Measurements from ENCODE around the gene CLDN9. TPM values are rescaled to one million over a fixed set of nuclear protein-coding genes. Genes with fewer than 3 reads are reported as not detected.

Gene CLDN9
- total RNA-seq, 4 donors from 2014 or later, result not detected

GRCh38 chr16:3038256-3038655, 25.5 kb downstream of the CLDN9 start:
- Histone ChIP-seq H3K4me1 (peaks cover 0 to 49% (median 6%) of the 10 kb centered on the region in 3 donors), H3K9me3 (no peaks in the 10 kb centered on the region), H3K27me3 (peaks cover 0 to 100% (median 14%) of the 10 kb centered on the region in 4 donors), H3K4me3 (no peak overlapping the region), H3K27ac (peak overlapping the region in 2 of 4 donors; percentile 46 to 63), H3K36me3 (peaks cover 0 to 8% (median 0%) of the 10 kb centered on the region in 3 donors)
- DNase-seq, result no peak
- 16 to 38% methylated on average over 1 to 9 of the region's 11 CpGs for WGBS, 2 donors
- intact Hi-C loops (cut with DNase I), result no loop called here
- TF ChIP-seq, protein P1, sequence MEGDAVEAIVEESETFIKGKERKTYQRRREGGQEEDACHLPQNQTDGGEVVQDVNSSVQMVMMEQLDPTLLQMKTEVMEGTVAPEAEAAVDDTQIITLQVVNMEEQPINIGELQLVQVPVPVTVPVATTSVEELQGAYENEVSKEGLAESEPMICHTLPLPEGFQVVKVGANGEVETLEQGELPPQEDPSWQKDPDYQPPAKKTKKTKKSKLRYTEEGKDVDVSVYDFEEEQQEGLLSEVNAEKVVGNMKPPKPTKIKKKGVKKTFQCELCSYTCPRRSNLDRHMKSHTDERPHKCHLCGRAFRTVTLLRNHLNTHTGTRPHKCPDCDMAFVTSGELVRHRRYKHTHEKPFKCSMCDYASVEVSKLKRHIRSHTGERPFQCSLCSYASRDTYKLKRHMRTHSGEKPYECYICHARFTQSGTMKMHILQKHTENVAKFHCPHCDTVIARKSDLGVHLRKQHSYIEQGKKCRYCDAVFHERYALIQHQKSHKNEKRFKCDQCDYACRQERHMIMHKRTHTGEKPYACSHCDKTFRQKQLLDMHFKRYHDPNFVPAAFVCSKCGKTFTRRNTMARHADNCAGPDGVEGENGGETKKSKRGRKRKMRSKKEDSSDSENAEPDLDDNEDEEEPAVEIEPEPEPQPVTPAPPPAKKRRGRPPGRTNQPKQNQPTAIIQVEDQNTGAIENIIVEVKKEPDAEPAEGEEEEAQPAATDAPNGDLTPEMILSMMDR (IDR thresholded peaks at IDR 0.05), result no peak
- no peak for TF ChIP-seq POLR2A (IDR thresholded peaks at IDR 0.05)

GRCh38 chr16:3038896-3039295, 26.2 kb downstream of the CLDN9 start:
- intact Hi-C loops (cut with DNase I), result no loop called here
- 88% methylated on average over 5 of the region's 5 CpGs; no CpG with 5 or more reads in 1 of the 2 donors for WGBS, 2 donors
- Histone ChIP-seq H3K27ac (no peak overlapping the region), H3K36me3 (peaks cover 0 to 2% (median 0%) of the 10 kb centered on the region in 3 donors), H3K4me1 (peaks cover 0 to 47% (median 6%) of the 10 kb centered on the region in 3 donors), H3K4me3 (no peak overlapping the region), H3K27me3 (peaks cover 0 to 100% (median 15%) of the 10 kb centered on the region in 4 donors), H3K9me3 (no peaks in the 10 kb centered on the region)
- no peak for DNase-seq
- TF ChIP-seq, protein P1 (IDR thresholded peaks at IDR 0.05), result no peak
- TF ChIP-seq POLR2A (IDR thresholded peaks at IDR 0.05), result no peak

DNA sequence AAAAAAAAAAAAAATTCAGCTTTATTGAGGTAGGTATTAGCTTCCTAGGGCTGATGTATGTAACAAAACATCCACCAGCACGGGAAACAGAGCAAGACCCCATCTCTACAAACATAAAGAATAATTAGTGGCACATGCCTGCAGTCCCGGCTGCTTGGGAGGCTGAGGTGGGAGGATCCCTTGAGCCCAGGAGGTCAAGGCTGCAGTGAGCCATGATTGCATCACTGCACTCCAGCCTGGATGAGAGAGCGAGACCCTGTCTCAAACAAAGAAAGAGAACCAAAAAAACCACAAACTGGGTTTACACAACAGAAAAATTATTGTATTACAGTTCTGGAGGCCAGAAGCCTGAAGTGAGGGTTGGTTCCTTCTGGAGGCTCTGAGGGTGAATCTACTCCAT, 29.7 kb downstream of the CLDN9 start:
- no peaks in the 10 kb centered on the region for H3K36me3 ChIP-seq
- DNase-seq, result no peak
- no peak for TF ChIP-seq POLR2A (IDR thresholded peaks at IDR 0.05)
- TF ChIP-seq, protein P1 (IDR thresholded peaks at IDR 0.05), result no peak
- peaks cover 6 to 100% (median 18%) of the 10 kb centered on the region in 4 donors for H3K27me3 ChIP-seq
- intact Hi-C loops (cut with DNase I), result no loop called here
- H3K9me3 ChIP-seq, result no peaks in the 10 kb centered on the region
- H3K27ac ChIP-seq, result no peak overlapping the region
- no peak overlapping the region for H3K4me3 ChIP-seq
- 76 to 80% methylated on average over 3 of the region's 3 CpGs for WGBS, 2 donors
- peaks cover 17 to 41% (median 21%) of the 10 kb centered on the region in 3 donors for H3K4me1 ChIP-seq

DNA sequence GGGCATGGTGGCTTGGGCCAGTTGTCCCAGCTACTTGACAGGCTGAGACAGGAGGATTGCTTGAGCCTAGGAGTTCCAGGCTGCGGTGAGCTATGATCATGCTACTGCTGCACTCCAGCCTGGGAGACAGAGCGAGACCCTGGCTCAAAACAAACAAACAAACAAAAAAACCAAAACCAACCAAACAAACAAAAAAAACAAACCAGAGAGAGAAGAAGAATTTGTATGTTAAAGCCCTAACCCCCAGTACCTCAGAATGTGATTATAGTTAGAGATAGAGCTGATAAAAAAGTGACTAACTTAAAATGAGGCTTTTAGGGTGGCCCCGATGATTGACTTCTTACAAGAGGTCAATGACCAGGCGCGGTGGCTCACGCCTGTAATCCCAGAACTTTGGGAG, 32.0 kb downstream of the CLDN9 start:
- Histone ChIP-seq H3K9me3 (no peaks in the 10 kb centered on the region), H3K4me1 (peaks cover 17 to 25% (median 21%) of the 10 kb centered on the region in 3 donors), H3K4me3 (no peak overlapping the region), H3K36me3 (no peaks in the 10 kb centered on the region), H3K27me3 (peaks cover 8 to 100% (median 19%) of the 10 kb centered on the region in 4 donors), H3K27ac (no peak overlapping the region)
- TF ChIP-seq, protein P1 (IDR thresholded peaks at IDR 0.05), result no peak
- no peak for TF ChIP-seq POLR2A (IDR thresholded peaks at IDR 0.05)
- no peak for DNase-seq
- intact Hi-C loops (cut with DNase I), result no loop called here
- WGBS, 2 donors, result 84 to 89% methylated on average over 6 of the region's 6 CpGs

DNA sequence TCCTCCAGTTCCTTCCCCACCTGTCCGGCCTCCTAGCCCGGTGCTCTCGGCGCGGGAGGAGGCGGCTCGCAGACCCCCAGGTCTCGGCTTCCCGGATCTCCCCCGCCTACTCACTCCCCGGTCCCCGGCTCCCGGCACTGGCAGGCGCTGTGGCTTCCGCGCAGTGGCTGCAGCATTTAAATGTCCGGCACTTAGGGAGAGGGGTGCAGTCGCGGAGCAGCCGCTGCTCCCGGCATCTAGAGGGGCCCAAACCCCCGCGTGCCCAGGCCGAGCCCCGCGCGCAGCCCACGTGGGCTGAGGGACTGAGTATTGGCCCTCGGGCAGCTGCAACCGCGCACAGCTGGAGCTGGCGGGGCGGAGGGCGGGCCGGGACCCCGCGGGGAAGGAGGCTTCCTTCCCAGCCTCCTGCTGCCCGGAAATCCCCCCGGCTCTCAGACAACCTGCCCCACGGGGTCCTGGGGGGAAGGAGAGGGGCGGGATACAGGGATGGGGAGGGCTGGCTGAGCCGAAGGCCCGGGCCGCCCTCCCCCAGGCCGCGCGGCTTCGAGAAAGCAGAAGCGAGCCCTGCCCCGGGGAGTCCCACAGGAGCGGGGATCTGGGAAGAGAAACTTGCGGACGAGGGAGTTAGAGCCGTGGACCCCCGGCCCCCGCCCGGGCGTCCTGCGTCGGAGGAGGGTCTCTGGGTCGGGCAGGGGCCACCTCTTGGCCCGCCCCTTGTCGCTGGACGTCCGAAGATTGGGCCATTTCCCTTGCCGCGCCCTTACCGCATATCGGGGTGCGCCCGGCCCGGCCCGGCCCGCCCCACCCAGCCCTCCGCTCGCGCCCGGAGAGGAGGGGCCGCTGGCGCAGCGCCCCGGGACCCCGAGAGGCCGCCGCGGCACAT, 33.3 kb downstream of the CLDN9 start, which contains the start of gene MMP25:
MMP25 (plus strand) TSS at position 804 of the 883 bp plus-strand sequence. CDS start 357 bp downstream, outside the sequence.
- peak within 1 kb of the TSS in 1 of 4 donors; percentile 23 for H3K27ac ChIP-seq
- 0% methylated on average over 1 to 6 of the region's 86 CpGs for WGBS, 2 donors
- peaks cover 8 to 100% (median 19%) of the 10 kb centered on the region in 4 donors for H3K27me3 ChIP-seq
- peaks cover 17 to 25% (median 21%) of the 10 kb centered on the region in 3 donors for H3K4me1 ChIP-seq
- H3K36me3 ChIP-seq, result no peaks in the 10 kb centered on the region
- DNase-seq, result no peak
- no peaks in the 10 kb centered on the region for H3K9me3 ChIP-seq
- intact Hi-C loops (cut with DNase I), result no loop called here
- H3K4me3 ChIP-seq, result peak within 1 kb of the TSS; percentile 20 to 60 (median 46)
- TF ChIP-seq, protein P1 (IDR thresholded peaks at IDR 0.05), result no peak
- no peak for TF ChIP-seq POLR2A (IDR thresholded peaks at IDR 0.05)

Data from esophagus squamous epithelium (tissue), 5 donors.